Ishikawa (cell line): ENCODE measurements around the gene NSMCE1.

Source experiments
- CEBPB ChIP-seq: IDR thresholded peaks from 2 replicates; pipeline ENCODE4 v1.6.1; 2012
- CREB1 ChIP-seq: IDR thresholded peaks from 2 replicates; pipeline ENCODE4 v1.6.1; 2012; ENCODE audit warnings: low read depth
- EGR1 ChIP-seq: IDR thresholded peaks from 2 replicates; pipeline ENCODE4 v1.6.1; 2012
- EP300 ChIP-seq: IDR thresholded peaks from 2 replicates; pipeline ENCODE4 v1.6.1; 2012; ENCODE audit warnings: borderline replicate concordance
- FOXM1 ChIP-seq: IDR thresholded peaks from 2 replicates; pipeline ENCODE4 v1.6.1; 2012; ENCODE audit warnings: low read depth, borderline replicate concordance
- NFIC ChIP-seq: IDR thresholded peaks from 2 replicates; pipeline ENCODE4 v1.6.1; 2012
- RAD21 ChIP-seq: IDR thresholded peaks from 2 replicates; pipeline ENCODE4 v1.6.1; 2012; ENCODE audit warnings: low read depth
- TAF1 ChIP-seq: IDR thresholded peaks from 2 replicates; pipeline ENCODE4 v1.6.1; 2012; ENCODE audit warnings: low read depth, mild to moderate bottlenecking
- TCF12 ChIP-seq: IDR thresholded peaks from 2 replicates; pipeline ENCODE4 v1.6.1; 2012; ENCODE audit warnings: low read depth
- TEAD4 ChIP-seq: IDR thresholded peaks from 2 replicates; pipeline ENCODE4 v1.6.1; 2012
- YY1 ChIP-seq: IDR thresholded peaks from 2 replicates; pipeline ENCODE4 v1.6.1; 2012; ENCODE audit warnings: low read depth
- ZBTB7A ChIP-seq: IDR thresholded peaks from 2 replicates; pipeline ENCODE4 v1.6.1; 2012; ENCODE audit warnings: low read depth
- TF ChIP-seq, protein P1 (sequence below): IDR thresholded peaks from 2 replicates; pipeline ENCODE4 v1.6.1; 2012
- TF ChIP-seq, protein P2 (sequence below): IDR thresholded peaks from 2 replicates; pipeline ENCODE4 v1.6.1; 2012; ENCODE audit warnings: low read depth, mild to moderate bottlenecking
- TF ChIP-seq, protein P3 (sequence below): IDR thresholded peaks from 2 replicates; pipeline ENCODE4 v1.6.1; 2012

Gene NSMCE1

DNA sequence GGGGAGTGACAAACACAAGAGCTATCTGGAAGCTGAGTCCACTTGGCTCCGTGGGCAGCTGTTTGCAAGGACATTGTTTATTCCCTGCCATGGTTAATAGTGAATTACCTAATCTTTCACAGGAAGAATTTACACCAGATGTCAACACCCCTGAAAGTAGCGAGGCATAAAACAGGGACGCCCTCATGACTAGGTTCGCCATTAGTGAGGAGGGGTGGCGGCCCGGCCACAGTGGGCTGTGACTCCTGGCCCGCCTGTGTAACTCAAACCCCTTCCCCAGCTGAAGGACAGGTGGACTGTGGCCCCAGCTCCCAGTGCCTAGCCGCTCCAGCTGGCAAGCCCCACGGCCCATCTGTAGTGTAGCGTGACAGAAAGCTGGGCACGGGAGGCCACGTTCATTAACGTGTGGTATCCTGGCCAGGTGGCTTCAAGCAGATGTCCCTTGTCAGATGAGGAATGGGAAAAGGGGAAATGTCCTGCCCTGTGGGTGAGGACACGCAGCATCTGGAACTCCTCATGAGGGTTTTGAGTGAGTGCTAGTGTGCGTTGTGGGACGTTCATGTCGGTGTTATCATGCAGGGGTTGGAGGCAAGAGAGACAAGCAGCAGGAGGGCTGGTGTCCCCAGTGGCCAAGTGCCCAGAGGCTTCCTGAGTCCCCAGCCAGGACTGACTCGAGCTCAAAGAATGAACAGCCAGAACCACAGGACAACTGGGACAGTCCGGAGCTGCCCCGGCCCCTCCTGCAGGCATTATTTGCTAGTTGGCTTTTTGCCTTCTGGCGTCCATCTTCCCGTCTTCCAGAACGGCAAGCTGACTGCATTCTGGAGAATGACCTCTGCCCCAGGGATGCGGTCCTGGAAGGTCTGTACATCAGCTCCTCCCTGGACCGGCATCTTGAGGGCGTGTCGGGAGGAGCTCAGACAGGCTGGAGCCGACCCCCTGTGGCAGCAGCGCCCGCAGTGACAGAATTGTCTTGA, 46.0 kb downstream of the NSMCE1 start:
- TF ChIP-seq TEAD4 (no peak), TCF12 (no peak), CREB1 (no peak)
- TF ChIP-seq, protein P1, sequence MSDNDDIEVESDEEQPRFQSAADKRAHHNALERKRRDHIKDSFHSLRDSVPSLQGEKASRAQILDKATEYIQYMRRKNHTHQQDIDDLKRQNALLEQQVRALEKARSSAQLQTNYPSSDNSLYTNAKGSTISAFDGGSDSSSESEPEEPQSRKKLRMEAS: no peak

DNA sequence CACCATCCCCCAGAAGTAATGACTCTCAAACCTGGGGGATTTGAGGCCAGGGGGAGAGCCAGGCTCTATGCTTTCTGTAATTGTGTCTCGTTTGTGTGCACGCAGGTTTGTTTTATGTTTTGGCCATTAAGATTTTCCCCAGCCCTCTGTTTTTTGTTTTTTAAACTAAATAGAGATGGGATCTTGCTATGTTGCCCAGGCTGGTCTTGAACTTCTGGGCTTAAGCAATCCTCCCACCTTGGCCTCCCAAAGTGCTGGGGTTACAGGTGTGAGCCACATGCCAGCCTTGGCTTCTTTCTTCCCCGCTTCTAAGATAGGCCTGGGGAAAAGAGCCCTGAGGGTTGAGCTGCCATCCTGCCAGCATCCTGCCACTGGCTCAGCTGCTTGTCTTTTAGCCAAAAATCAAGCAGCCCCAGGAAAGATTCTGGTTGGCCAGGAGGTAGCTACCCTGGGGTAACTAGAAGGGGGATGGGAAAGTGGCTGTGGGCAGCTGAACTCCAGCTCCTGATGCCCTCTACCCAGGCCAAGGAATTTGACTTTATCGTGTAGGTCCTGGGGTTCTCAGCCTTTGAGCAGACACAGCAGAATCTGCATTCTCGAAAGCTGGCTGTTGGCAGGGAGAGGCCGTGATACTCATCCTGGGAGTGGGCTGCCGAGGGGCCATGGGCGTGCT, 46.9 kb downstream of the NSMCE1 start:
- TF ChIP-seq CREB1 (no peak), EP300 (no peak), EGR1 (no peak), RAD21 (no peak), TCF12 (no peak)
- TF ChIP-seq, protein P2, sequence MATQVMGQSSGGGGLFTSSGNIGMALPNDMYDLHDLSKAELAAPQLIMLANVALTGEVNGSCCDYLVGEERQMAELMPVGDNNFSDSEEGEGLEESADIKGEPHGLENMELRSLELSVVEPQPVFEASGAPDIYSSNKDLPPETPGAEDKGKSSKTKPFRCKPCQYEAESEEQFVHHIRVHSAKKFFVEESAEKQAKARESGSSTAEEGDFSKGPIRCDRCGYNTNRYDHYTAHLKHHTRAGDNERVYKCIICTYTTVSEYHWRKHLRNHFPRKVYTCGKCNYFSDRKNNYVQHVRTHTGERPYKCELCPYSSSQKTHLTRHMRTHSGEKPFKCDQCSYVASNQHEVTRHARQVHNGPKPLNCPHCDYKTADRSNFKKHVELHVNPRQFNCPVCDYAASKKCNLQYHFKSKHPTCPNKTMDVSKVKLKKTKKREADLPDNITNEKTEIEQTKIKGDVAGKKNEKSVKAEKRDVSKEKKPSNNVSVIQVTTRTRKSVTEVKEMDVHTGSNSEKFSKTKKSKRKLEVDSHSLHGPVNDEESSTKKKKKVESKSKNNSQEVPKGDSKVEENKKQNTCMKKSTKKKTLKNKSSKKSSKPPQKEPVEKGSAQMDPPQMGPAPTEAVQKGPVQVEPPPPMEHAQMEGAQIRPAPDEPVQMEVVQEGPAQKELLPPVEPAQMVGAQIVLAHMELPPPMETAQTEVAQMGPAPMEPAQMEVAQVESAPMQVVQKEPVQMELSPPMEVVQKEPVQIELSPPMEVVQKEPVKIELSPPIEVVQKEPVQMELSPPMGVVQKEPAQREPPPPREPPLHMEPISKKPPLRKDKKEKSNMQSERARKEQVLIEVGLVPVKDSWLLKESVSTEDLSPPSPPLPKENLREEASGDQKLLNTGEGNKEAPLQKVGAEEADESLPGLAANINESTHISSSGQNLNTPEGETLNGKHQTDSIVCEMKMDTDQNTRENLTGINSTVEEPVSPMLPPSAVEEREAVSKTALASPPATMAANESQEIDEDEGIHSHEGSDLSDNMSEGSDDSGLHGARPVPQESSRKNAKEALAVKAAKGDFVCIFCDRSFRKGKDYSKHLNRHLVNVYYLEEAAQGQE: no peak

DNA sequence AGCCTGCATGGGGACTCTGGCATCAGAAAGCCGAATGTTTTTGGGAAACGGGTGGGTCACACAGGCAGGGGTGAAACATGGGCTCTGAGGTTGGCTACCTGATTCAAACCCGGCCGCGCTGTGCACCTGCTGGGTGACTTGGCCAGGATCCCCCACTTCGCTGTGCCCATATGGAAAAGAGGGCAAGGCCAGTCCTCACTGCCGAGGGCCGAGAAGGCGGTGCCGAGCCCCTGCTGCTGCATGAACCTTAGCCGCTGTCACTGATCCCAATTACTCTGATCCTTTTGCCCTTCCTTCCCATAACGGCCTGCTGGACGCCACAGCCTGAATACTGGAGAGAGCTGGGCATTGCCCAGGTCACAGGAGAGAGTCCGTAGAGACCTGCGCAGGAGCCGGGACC, 47.6 kb downstream of the NSMCE1 start:
- TF ChIP-seq TAF1: no peak
- TF ChIP-seq, protein P2: no peak
- TF ChIP-seq TEAD4: no peak
- no peak for TF ChIP-seq NFIC
- TF ChIP-seq TCF12: no peak
- no peak for TF ChIP-seq FOXM1

DNA sequence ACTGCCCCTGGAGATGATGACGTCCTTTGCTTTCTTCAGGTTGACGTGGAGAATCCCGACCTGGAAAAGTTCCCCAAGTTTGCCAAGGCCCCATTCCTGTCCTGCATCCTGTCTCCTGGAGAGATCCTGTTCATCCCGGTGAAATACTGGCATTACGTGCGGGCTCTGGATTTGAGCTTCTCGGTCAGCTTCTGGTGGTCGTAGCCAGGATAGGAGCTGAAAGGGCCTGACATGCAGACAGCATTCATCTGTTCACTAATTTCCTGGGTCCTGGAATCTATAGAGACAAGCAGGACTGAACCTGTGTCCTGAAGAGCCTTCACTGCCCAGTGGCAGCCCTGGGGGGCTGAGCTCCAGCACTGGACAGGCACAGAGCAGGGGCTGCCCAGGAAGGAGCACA, 48.0 kb downstream of the NSMCE1 start:
- TF ChIP-seq TEAD4: no peak
- no peak for TF ChIP-seq RAD21
- no peak for TF ChIP-seq EGR1
- TF ChIP-seq, protein P3, sequence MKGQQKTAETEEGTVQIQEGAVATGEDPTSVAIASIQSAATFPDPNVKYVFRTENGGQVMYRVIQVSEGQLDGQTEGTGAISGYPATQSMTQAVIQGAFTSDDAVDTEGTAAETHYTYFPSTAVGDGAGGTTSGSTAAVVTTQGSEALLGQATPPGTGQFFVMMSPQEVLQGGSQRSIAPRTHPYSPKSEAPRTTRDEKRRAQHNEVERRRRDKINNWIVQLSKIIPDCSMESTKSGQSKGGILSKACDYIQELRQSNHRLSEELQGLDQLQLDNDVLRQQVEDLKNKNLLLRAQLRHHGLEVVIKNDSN: no peak
- no peak for TF ChIP-seq ZBTB7A
- no peak for TF ChIP-seq NFIC
- TF ChIP-seq TAF1: no peak
- TF ChIP-seq CEBPB: no peak
- no peak for TF ChIP-seq YY1
- TF ChIP-seq, protein P2: no peak
- TF ChIP-seq CREB1: no peak

DNA sequence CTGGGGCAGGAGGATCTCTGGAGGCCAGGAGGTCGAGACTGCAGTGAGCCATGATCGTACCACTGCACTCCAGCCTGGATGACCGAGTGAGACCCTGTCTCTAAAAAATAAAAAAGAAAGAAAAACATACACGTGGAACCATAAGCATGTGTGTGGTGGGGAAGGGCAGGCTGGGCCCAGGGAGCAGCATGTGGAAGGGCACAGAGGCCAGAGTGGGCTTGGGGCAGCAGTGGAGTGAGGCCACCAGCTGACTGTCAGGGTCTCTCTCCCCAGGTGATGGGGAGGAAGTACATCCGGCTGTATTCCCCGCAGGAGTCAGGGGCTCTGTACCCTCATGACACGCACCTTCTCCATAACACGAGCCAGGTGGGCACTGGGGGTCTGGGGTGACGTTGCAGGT, 48.5 kb downstream of the NSMCE1 start:
- TF ChIP-seq, protein P2: no peak
- TF ChIP-seq ZBTB7A (no peak), TEAD4 (no peak), RAD21 (no peak), TCF12 (no peak), EGR1 (no peak), CREB1 (no peak), CEBPB (no peak), EP300 (no peak)
- TF ChIP-seq, protein P1: no peak
